Upper lobe of left lung (tissue), 4 donors: Measurements from ENCODE around the gene FBP2.

Source experiments
- EP300 ChIP-seq, 4 donors: sonication (generic); formaldehyde crosslinking; IDR thresholded peaks; one replicate each; pipeline ENCODE4 v1.5.1; 2017; ENCODE audit warnings: antibody characterized with exemption in 4 of 4, control low read depth in 2 of 4
- POLR2AphosphoS5 ChIP-seq, 2 donors: sonication (generic); formaldehyde crosslinking; IDR thresholded peaks; one replicate each; pipeline ENCODE4 v1.5.1; 2017; ENCODE audit warnings: antibody characterized with exemption in 2 of 2

DNA sequence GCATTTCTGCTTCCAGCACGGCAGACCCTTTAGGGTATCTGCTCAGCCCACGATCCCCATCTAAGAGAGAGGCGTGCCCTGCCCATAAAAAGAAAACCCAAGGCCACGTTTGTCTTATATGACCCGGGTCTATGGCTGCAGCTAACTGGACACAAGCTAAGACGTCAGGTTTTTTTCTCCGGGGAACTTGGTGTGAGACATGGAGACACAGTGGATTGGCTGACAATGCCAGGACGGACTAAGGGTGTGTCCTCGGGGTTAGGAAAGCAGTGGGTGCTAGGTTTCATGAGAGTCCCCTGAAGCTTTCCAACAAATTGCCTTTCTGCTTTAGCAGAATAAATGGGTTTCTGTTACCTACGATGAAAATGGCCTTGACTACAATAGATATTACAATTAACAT is 7.1 kb upstream of the FBP2 start:
- TF ChIP-seq POLR2AphosphoS5 (IDR thresholded peaks at IDR 0.05) (no peak), EP300 (IDR thresholded peaks at IDR 0.05) (no peak)
